Activated T-helper 17 cell treated with anti-CD3 and anti-CD28 coated beads, Interleukin-2, amount 50 U/mL, for 72 hours (primary cell): ENCODE results near the gene OR2AJ1. TPM values are rescaled to one million over a fixed set of nuclear protein-coding genes. Genes with fewer than 3 reads are reported as not detected.

Experiments
- ATAC-seq: fragments of 150-1000 bp; cut with Tn5 transposase; replicated peaks from 2 replicates; pipeline ENCODE4 v1.10.0; 2021; ENCODE audit warnings: mild to moderate bottlenecking, moderate library complexity
- H3K27ac Mint-ChIP-seq: one replicate; pipeline ENCODE4 v1.8.0; 2022; ENCODE audit warnings: mixed read lengths
- H3K27me3 Mint-ChIP-seq: one replicate; pipeline ENCODE4 v1.8.0; 2022; ENCODE audit warnings: mixed read lengths
- H3K36me3 Mint-ChIP-seq: one replicate; pipeline ENCODE4 v1.8.0; 2022; ENCODE audit warnings: low read depth, mild to moderate bottlenecking, mixed read lengths
- H3K4me1 Mint-ChIP-seq: one replicate; pipeline ENCODE4 v1.8.0; 2022; ENCODE audit warnings: mixed read lengths
- H3K4me3 Mint-ChIP-seq: one replicate; pipeline ENCODE4 v1.8.0; 2022; ENCODE audit warnings: mild to moderate bottlenecking, mixed read lengths
- H3K9me3 Mint-ChIP-seq: one replicate; pipeline ENCODE4 v1.8.0; 2022; ENCODE audit warnings: mixed read lengths
- total RNA-seq, 2 donors: library from RNA; stranded (reverse); gene quantifications; one replicate each; pipeline ENCODE4 v1.2.3, GENCODE V29; 2022

Gene OR2AJ1
- total RNA-seq: not detected

GRCh38 chr1:247924868-247925267 lies at the start of gene OR2AJ1:
OR2AJ1 (plus strand) TSS chr1:247924889; CDS start chr1:247933769, 8,880 bp downstream.
- H3K9me3 Mint-ChIP-seq: no peaks in the 10 kb centered on the region
- no peak within 1 kb of the TSS for H3K4me3 Mint-ChIP-seq
- no peaks in the 10 kb centered on the region for H3K4me1 Mint-ChIP-seq
- H3K27me3 Mint-ChIP-seq: peaks cover 4% of the 10 kb centered on the region
- H3K36me3 Mint-ChIP-seq: no peaks in the 10 kb centered on the region
- H3K27ac Mint-ChIP-seq: no peak within 1 kb of the TSS
- no peak for ATAC-seq

GRCh38 chr1:247883346-247883745 lies 41.3 kb upstream of the OR2AJ1 start:
- Mint-ChIP-seq H3K4me1 (no peaks in the 10 kb centered on the region), H3K9me3 (no peaks in the 10 kb centered on the region), H3K27ac (no peak overlapping the region), H3K36me3 (no peaks in the 10 kb centered on the region), H3K27me3 (peaks cover 9% of the 10 kb centered on the region), H3K4me3 (no peak overlapping the region)
- no peak for ATAC-seq

GRCh38 chr1:247884797-247885413 lies 39.8 kb upstream of the OR2AJ1 start:
- H3K27me3 Mint-ChIP-seq: no peaks in the 10 kb centered on the region
- no peaks in the 10 kb centered on the region for H3K9me3 Mint-ChIP-seq
- H3K27ac Mint-ChIP-seq: no peak overlapping the region
- H3K36me3 Mint-ChIP-seq: no peaks in the 10 kb centered on the region
- ATAC-seq: no peak
- H3K4me1 Mint-ChIP-seq: no peaks in the 10 kb centered on the region
- no peak overlapping the region for H3K4me3 Mint-ChIP-seq

- no peak for ATAC-seq
- Mint-ChIP-seq H3K9me3 (no peaks in the 10 kb centered on the region), H3K36me3 (no peaks in the 10 kb centered on the region)
Observed at GRCh38 chr1:247895163-247895637, 29.5 kb upstream of the OR2AJ1 start, which contains the start of gene OR2W3. OR2W3 (plus strand) TSS chr1:247895587; CDS start chr1:247895587, 0 bp downstream.

GRCh38 chr1:247895976-247896375 lies 28.7 kb upstream of the OR2AJ1 start:
- H3K27me3 Mint-ChIP-seq: no peaks in the 10 kb centered on the region
- H3K4me1 Mint-ChIP-seq: no peaks in the 10 kb centered on the region
- no peak for ATAC-seq
- no peak overlapping the region for H3K27ac Mint-ChIP-seq
- no peaks in the 10 kb centered on the region for H3K9me3 Mint-ChIP-seq
- H3K36me3 Mint-ChIP-seq: no peaks in the 10 kb centered on the region
- H3K4me3 Mint-ChIP-seq: no peak overlapping the region

More at GRCh38 chr1:247895163-247895637, 29.5 kb upstream of the OR2AJ1 start, which contains the start of gene OR2W3:
- no peak within 1 kb of the TSS for H3K4me3 Mint-ChIP-seq
- H3K27ac Mint-ChIP-seq: no peak within 1 kb of the TSS
- no peaks in the 10 kb centered on the region for H3K27me3 Mint-ChIP-seq
- no peaks in the 10 kb centered on the region for H3K4me1 Mint-ChIP-seq

- H3K27ac Mint-ChIP-seq: peak overlapping the region; percentile 15
- peaks cover 8% of the 10 kb centered on the region for H3K9me3 Mint-ChIP-seq
- H3K27me3 Mint-ChIP-seq: no peaks in the 10 kb centered on the region
- ATAC-seq: no peak
- peak overlapping the region; percentile 10 for H3K4me3 Mint-ChIP-seq
- peaks cover 14% of the 10 kb centered on the region for H3K4me1 Mint-ChIP-seq
- no peaks in the 10 kb centered on the region for H3K36me3 Mint-ChIP-seq
Observed at GRCh38 chr1:247904122-247904521, 20.6 kb upstream of the OR2AJ1 start.

- Mint-ChIP-seq H3K9me3 (peaks cover 8% of the 10 kb centered on the region), H3K4me1 (peaks cover 14% of the 10 kb centered on the region), H3K36me3 (no peaks in the 10 kb centered on the region), H3K4me3 (no peak overlapping the region), H3K27ac (no peak overlapping the region), H3K27me3 (no peaks in the 10 kb centered on the region)
- ATAC-seq: no peak
Observed at GRCh38 chr1:247905181-247905580, 19.5 kb upstream of the OR2AJ1 start.

- H3K9me3 Mint-ChIP-seq: peaks cover 8% of the 10 kb centered on the region
- peak overlapping the region; percentile 82 for H3K4me3 Mint-ChIP-seq
- no peaks in the 10 kb centered on the region for H3K36me3 Mint-ChIP-seq
- peak overlapping the region; percentile 95 for H3K27ac Mint-ChIP-seq
- H3K4me1 Mint-ChIP-seq: peaks cover 14% of the 10 kb centered on the region
- no peaks in the 10 kb centered on the region for H3K27me3 Mint-ChIP-seq
- ATAC-seq: no peak
Observed at GRCh38 chr1:247905910-247906503, 18.7 kb upstream of the OR2AJ1 start.

GRCh38 chr1:247906504-247907047 lies 18.1 kb upstream of the OR2AJ1 start:
- peak; percentile 91 for ATAC-seq
- H3K4me3 Mint-ChIP-seq: peak overlapping the region; percentile 82
- H3K27ac Mint-ChIP-seq: peak overlapping the region; percentile 95

GRCh38 chr1:247908766-247909165 lies 15.9 kb upstream of the OR2AJ1 start:
- Mint-ChIP-seq H3K4me3 (no peak overlapping the region), H3K27me3 (no peaks in the 10 kb centered on the region), H3K27ac (no peak overlapping the region), H3K9me3 (peaks cover 5% of the 10 kb centered on the region), H3K4me1 (peaks cover 14% of the 10 kb centered on the region), H3K36me3 (no peaks in the 10 kb centered on the region)
- ATAC-seq: no peak

More at GRCh38 chr1:247906504-247907047, 18.1 kb upstream of the OR2AJ1 start:
- peaks cover 14% of the 10 kb centered on the region for H3K4me1 Mint-ChIP-seq
- H3K27me3 Mint-ChIP-seq: no peaks in the 10 kb centered on the region
- H3K9me3 Mint-ChIP-seq: peaks cover 8% of the 10 kb centered on the region
- no peaks in the 10 kb centered on the region for H3K36me3 Mint-ChIP-seq

- Mint-ChIP-seq H3K27me3 (peaks cover 8% of the 10 kb centered on the region), H3K36me3 (no peaks in the 10 kb centered on the region), H3K4me1 (no peaks in the 10 kb centered on the region), H3K9me3 (no peaks in the 10 kb centered on the region), H3K27ac (no peak overlapping the region), H3K4me3 (no peak overlapping the region)
- ATAC-seq: no peak
Observed at GRCh38 chr1:247913786-247914185, 10.9 kb upstream of the OR2AJ1 start.

GRCh38 chr1:247914941-247915662 lies 9.6 kb upstream of the OR2AJ1 start:
- Mint-ChIP-seq H3K27me3 (peaks cover 8% of the 10 kb centered on the region), H3K4me3 (no peak overlapping the region)

GRCh38 chr1:247919952-247920351 lies 4.7 kb upstream of the OR2AJ1 start, which contains the start of gene OR2T8:
OR2T8 (plus strand) TSS chr1:247920252; CDS start chr1:247921018, 766 bp downstream.
- no peaks in the 10 kb centered on the region for H3K9me3 Mint-ChIP-seq

More at GRCh38 chr1:247914941-247915662, 9.6 kb upstream of the OR2AJ1 start:
- Mint-ChIP-seq H3K36me3 (no peaks in the 10 kb centered on the region), H3K4me1 (no peaks in the 10 kb centered on the region), H3K27ac (no peak overlapping the region), H3K9me3 (no peaks in the 10 kb centered on the region)
- ATAC-seq: no peak

GRCh38 chr1:247923941-247924340 lies 748 bp upstream of the OR2AJ1 start:
- H3K4me3 Mint-ChIP-seq: no peak overlapping the region
- ATAC-seq: no peak
- H3K27me3 Mint-ChIP-seq: peaks cover 4% of the 10 kb centered on the region
- no peaks in the 10 kb centered on the region for H3K9me3 Mint-ChIP-seq
- H3K36me3 Mint-ChIP-seq: no peaks in the 10 kb centered on the region
- no peaks in the 10 kb centered on the region for H3K4me1 Mint-ChIP-seq
- H3K27ac Mint-ChIP-seq: no peak overlapping the region

More at GRCh38 chr1:247919952-247920351, 4.7 kb upstream of the OR2AJ1 start, which contains the start of gene OR2T8:
- ATAC-seq: no peak
- H3K27ac Mint-ChIP-seq: no peak within 1 kb of the TSS
- no peak within 1 kb of the TSS for H3K4me3 Mint-ChIP-seq
- H3K27me3 Mint-ChIP-seq: peaks cover 10% of the 10 kb centered on the region
- H3K36me3 Mint-ChIP-seq: no peaks in the 10 kb centered on the region
- H3K4me1 Mint-ChIP-seq: no peaks in the 10 kb centered on the region
